HepG2 (cell line): ENCODE results near the gene TATDN2. TPM values are rescaled to one million over a fixed set of nuclear protein-coding genes. Genes with fewer than 3 reads are reported as not detected.

ENCODE experiments used
- BCL6 ChIP-seq: IDR thresholded peaks from 2 replicates; pipeline ENCODE4 v1.6.1; 2016; ENCODE audit warnings: missing genetic modification reagents, missing compliant biosample characterization
- BHLHE40 ChIP-seq: IDR thresholded peaks from 2 replicates; pipeline ENCODE4 v1.6.1; 2011; ENCODE audit warnings: low read length, improper control_type of control experiment
- EP300 ChIP-seq, 3 experiments: sonication (generic) in 1 of 3; formaldehyde crosslinking in 1 of 3; IDR thresholded peaks; 2 replicates each; pipeline versions ENCODE4 v1.5.1 to v1.6.1; 2011 to 2020; ENCODE audit warnings: low read depth in 2 of 3, low read length in 2 of 3, borderline replicate concordance in 1 of 3, improper control_type of control experiment in 1 of 3, mild to moderate bottlenecking in 1 of 3, missing genetic modification reagents in 1 of 3, moderate library complexity in 1 of 3
- HNF4A ChIP-seq: sonication (generic); formaldehyde crosslinking; IDR thresholded peaks from 2 replicates; pipeline ENCODE4 v1.4.0; 2020; ENCODE audit warnings: missing genetic modification reagents
- NCOA1 ChIP-seq: sonication (generic); formaldehyde crosslinking; IDR thresholded peaks from 2 replicates; pipeline ENCODE4 v1.9.0; 2021; ENCODE audit warnings: missing genetic modification reagents
- NFIC ChIP-seq: IDR thresholded peaks from 2 replicates; pipeline ENCODE4 v1.6.1; 2012; ENCODE audit warnings: mild to moderate bottlenecking, low read length, inconsistent platforms
- NR2F6 ChIP-seq, 2 experiments: IDR thresholded peaks; 2 replicates each; pipeline ENCODE4 v1.6.1; 2016; ENCODE audit warnings: antibody characterized with exemption in 1 of 2, mild to moderate bottlenecking in 1 of 2
- RBFOX2 ChIP-seq: fragments of 200-400 bp; formaldehyde crosslinking; IDR thresholded peaks from 2 replicates; pipeline ENCODE4 v1.6.1; 2017; ENCODE audit warnings: low read depth, mild to moderate bottlenecking, low read length
- ZFP90 ChIP-seq: sonication (generic); formaldehyde crosslinking; IDR thresholded peaks from 2 replicates; pipeline ENCODE4 v1.8.0; 2022; ENCODE audit warnings: missing genetic modification reagents, mild to moderate bottlenecking, inconsistent platforms, borderline replicate concordance
- ZNF207 ChIP-seq: fragments of 450-650 bp; IDR thresholded peaks from 2 replicates; pipeline ENCODE4 v1.6.1; 2016; ENCODE audit warnings: antibody characterized with exemption, borderline replicate concordance
- ZNF263 ChIP-seq: sonication (generic); formaldehyde crosslinking; IDR thresholded peaks from 2 replicates; pipeline ENCODE4 v1.4.0; 2020; ENCODE audit warnings: missing genetic modification reagents
- ZNF329 ChIP-seq: sonication (generic); formaldehyde crosslinking; IDR thresholded peaks from 2 replicates; pipeline ENCODE4 v1.9.0; 2021; ENCODE audit warnings: low read depth, mild to moderate bottlenecking, missing genetic modification reagents
- ZNF430 ChIP-seq: sonication (generic); formaldehyde crosslinking; IDR thresholded peaks from 2 replicates; pipeline ENCODE4 v1.9.0; 2021; ENCODE audit warnings: mild to moderate bottlenecking, missing genetic modification reagents
- ZNF7 ChIP-seq: IDR thresholded peaks from 2 replicates; pipeline ENCODE4 v1.6.1; 2016; ENCODE audit warnings: missing biosample characterization, missing genetic modification reagents
- ZNF747 ChIP-seq: sonication (generic); formaldehyde crosslinking; IDR thresholded peaks from 2 replicates; pipeline ENCODE4 v1.8.1; 2023; ENCODE audit warnings: missing genetic modification reagents, mild to moderate bottlenecking, borderline replicate concordance
- polyA plus RNA-seq, 8 experiments: library from polyadenylated mRNA; depleted of rRNA in 3 of 8; stranded (reverse) in 7 of 8; unstranded in 1 of 8; fragments of >200 nt; fragmentation: Illumina TruSeq in 4 of 8; extraction: Trizol in 4 of 8; gene quantifications; 2 replicates each; pipeline versions ENCODE4 v1.2.1 to v1.2.3, GENCODE V29; 2011 to 2016; ENCODE audit warnings: low read depth in 4 of 8, missing spikeins in 1 of 8, mixed read lengths in 1 of 8; ENCODE audit not compliant: insufficient read depth in 1 of 8
- total RNA-seq, 5 experiments: library from RNA; depleted of rRNA; stranded (reverse); fragments of >200 nt; fragmentation: Illumina TruSeq; extraction: Trizol; gene quantifications; 2 replicates each; pipeline ENCODE4 v1.2.3, GENCODE V29; 2016; ENCODE audit warnings: low read depth in 1 of 5
- TF ChIP-seq, protein P1 (sequence below): sonication (generic); formaldehyde crosslinking; IDR thresholded peaks from 2 replicates; pipeline ENCODE4 v1.4.0; 2020; ENCODE audit warnings: missing genetic modification reagents
- TF ChIP-seq, protein P2 (sequence below): IDR thresholded peaks from 2 replicates; pipeline ENCODE4 v1.6.1; 2016; ENCODE audit warnings: low read depth, missing genetic modification reagents, missing compliant biosample characterization
- TF ChIP-seq, protein P3 (sequence below): sonication (generic); formaldehyde crosslinking; IDR thresholded peaks from 2 replicates; pipeline ENCODE4 v1.5.0; 2020; ENCODE audit warnings: missing genetic modification reagents
- TF ChIP-seq, protein P4 (sequence below): sonication (generic); formaldehyde crosslinking; IDR thresholded peaks from 2 replicates; pipeline ENCODE4 v1.4.0; 2020; ENCODE audit warnings: missing genetic modification reagents

The TATDN2 gene
- total and polyA plus RNA-seq, 2 of the 13 experiments (the other 11 are each of a cell fraction or from before 2014, with no cell fraction given): 12.1 to 21.9 TPM

DNA sequence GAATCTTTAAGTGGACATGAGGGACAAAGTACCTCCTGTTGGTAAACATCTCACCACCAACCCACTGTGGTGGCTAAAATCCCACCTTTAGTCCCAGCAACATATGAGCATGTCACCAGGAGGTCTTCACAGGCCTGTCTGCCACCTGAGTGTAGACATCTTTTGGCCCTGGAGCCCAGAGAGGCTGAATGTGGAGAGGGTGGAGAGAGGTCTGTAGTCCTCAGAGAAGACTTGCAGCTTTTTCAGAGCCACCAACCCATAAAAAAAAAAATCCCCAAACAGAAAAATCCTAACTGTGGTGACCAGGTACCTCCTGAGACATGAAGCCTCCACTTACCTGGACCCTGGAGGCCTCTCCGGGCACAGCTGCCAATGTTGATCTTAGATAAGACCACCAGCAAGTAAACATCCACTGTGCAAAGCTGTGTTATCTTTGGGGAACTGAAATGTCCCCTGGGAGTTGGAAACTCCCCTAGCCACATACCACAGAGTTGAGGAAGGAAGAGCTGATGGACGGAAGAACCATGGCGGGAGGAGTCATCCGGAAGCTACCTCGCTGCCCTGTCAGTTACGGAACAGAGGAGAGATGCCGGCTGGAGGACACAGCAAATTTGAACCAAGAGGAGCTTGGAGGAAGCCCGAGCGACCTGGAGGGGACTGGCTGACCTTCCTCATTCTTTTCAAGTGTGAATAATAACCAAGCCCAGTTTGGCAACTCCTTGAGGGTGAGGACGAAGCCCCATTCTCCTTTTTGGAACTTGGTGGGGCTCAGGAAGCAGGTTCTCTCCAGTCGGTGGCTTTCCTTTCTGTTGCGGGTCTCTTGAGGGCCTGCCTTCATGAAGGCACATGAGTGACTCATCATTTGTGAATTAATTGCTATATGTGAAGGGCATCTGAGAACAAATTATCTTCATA is 44.5 kb downstream of the TATDN2 start, which contains the start of gene GHRL (continued):
- TF ChIP-seq HNF4A (CRISPR knock-in tag) (peak; percentile 67), NR2F6 (IDR thresholded peaks at IDR 0.05) (no peak), NR2F6 (CRISPR knock-in tag; IDR thresholded peaks at IDR 0.05) (peak; percentile 40; the same call in 1 of the 2 replicates), ZNF430 (0 out of 2 replicates have a peak, but pooled peaks have one; percentile 38), ZNF207 (no peak), ZNF7 (CRISPR knock-in tag) (no peak), EP300 (IDR thresholded peaks at IDR 0.05; ENCODE audit: low read depth in 2 of 2, low read length in 2 of 2) (peak in 1 of 2 experiments; percentile 80; a peak in 2 of 4 replicates), EP300 (CRISPR knock-in tag; IDR thresholded peaks at IDR 0.05; ENCODE audit: borderline replicate concordance) (peak; percentile 59; the same call in 1 of the 2 replicates), BCL6 (CRISPR knock-in tag) (peak; percentile 67), ZNF329 (CRISPR knock-in tag) (no peak), ZNF747 (no peak), NFIC (0 out of 2 replicates have a peak, but pooled peaks have one; percentile 23), RBFOX2 (no peak), ZFP90 (CRISPR knock-in tag) (no peak), NCOA1 (CRISPR knock-in tag) (no peak), BHLHE40 (no peak), ZNF263 (CRISPR knock-in tag) (peak; percentile 83)
- TF ChIP-seq, protein P1, sequence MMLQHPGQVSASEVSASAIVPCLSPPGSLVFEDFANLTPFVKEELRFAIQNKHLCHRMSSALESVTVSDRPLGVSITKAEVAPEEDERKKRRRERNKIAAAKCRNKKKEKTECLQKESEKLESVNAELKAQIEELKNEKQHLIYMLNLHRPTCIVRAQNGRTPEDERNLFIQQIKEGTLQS (CRISPR knock-in tag): no peak
- TF ChIP-seq, protein P2, sequence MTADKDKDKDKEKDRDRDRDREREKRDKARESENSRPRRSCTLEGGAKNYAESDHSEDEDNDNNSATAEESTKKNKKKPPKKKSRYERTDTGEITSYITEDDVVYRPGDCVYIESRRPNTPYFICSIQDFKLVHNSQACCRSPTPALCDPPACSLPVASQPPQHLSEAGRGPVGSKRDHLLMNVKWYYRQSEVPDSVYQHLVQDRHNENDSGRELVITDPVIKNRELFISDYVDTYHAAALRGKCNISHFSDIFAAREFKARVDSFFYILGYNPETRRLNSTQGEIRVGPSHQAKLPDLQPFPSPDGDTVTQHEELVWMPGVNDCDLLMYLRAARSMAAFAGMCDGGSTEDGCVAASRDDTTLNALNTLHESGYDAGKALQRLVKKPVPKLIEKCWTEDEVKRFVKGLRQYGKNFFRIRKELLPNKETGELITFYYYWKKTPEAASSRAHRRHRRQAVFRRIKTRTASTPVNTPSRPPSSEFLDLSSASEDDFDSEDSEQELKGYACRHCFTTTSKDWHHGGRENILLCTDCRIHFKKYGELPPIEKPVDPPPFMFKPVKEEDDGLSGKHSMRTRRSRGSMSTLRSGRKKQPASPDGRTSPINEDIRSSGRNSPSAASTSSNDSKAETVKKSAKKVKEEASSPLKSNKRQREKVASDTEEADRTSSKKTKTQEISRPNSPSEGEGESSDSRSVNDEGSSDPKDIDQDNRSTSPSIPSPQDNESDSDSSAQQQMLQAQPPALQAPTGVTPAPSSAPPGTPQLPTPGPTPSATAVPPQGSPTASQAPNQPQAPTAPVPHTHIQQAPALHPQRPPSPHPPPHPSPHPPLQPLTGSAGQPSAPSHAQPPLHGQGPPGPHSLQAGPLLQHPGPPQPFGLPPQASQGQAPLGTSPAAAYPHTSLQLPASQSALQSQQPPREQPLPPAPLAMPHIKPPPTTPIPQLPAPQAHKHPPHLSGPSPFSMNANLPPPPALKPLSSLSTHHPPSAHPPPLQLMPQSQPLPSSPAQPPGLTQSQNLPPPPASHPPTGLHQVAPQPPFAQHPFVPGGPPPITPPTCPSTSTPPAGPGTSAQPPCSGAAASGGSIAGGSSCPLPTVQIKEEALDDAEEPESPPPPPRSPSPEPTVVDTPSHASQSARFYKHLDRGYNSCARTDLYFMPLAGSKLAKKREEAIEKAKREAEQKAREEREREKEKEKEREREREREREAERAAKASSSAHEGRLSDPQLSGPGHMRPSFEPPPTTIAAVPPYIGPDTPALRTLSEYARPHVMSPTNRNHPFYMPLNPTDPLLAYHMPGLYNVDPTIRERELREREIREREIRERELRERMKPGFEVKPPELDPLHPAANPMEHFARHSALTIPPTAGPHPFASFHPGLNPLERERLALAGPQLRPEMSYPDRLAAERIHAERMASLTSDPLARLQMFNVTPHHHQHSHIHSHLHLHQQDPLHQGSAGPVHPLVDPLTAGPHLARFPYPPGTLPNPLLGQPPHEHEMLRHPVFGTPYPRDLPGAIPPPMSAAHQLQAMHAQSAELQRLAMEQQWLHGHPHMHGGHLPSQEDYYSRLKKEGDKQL (CRISPR knock-in tag): 0 out of 2 replicates have a peak, but pooled peaks have one; percentile 25
- TF ChIP-seq, protein P3, sequence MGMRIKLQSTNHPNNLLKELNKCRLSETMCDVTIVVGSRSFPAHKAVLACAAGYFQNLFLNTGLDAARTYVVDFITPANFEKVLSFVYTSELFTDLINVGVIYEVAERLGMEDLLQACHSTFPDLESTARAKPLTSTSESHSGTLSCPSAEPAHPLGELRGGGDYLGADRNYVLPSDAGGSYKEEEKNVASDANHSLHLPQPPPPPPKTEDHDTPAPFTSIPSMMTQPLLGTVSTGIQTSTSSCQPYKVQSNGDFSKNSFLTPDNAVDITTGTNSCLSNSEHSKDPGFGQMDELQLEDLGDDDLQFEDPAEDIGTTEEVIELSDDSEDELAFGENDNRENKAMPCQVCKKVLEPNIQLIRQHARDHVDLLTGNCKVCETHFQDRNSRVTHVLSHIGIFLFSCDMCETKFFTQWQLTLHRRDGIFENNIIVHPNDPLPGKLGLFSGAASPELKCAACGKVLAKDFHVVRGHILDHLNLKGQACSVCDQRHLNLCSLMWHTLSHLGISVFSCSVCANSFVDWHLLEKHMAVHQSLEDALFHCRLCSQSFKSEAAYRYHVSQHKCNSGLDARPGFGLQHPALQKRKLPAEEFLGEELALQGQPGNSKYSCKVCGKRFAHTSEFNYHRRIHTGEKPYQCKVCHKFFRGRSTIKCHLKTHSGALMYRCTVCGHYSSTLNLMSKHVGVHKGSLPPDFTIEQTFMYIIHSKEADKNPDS (CRISPR knock-in tag): no peak
- TF ChIP-seq, protein P4, sequence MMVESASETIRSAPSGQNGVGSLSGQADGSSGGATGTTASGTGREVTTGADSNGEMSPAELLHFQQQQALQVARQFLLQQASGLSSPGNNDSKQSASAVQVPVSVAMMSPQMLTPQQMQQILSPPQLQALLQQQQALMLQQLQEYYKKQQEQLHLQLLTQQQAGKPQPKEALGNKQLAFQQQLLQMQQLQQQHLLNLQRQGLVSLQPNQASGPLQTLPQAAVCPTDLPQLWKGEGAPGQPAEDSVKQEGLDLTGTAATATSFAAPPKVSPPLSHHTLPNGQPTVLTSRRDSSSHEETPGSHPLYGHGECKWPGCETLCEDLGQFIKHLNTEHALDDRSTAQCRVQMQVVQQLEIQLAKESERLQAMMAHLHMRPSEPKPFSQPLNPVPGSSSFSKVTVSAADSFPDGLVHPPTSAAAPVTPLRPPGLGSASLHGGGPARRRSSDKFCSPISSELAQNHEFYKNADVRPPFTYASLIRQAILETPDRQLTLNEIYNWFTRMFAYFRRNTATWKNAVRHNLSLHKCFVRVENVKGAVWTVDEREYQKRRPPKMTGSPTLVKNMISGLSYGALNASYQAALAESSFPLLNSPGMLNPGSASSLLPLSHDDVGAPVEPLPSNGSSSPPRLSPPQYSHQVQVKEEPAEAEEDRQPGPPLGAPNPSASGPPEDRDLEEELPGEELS (CRISPR knock-in tag): peak; percentile 77
